Stimulated activated naive CD4-positive, alpha-beta T cell (primary cell): Measurements from ENCODE around the gene CPNE4.
"Not testable (repeated sequence)": the region's sequence is repeated elsewhere in the genome, so short reads cannot be mapped to it uniquely, and the experiment has no call there.

ENCODE experiments used
- DNase-seq, 6 experiments: peaks; one replicate each; lab custom pipeline; 2025; lab: John Stamatoyannopoulos, UW

CPNE4 gene

DNA sequence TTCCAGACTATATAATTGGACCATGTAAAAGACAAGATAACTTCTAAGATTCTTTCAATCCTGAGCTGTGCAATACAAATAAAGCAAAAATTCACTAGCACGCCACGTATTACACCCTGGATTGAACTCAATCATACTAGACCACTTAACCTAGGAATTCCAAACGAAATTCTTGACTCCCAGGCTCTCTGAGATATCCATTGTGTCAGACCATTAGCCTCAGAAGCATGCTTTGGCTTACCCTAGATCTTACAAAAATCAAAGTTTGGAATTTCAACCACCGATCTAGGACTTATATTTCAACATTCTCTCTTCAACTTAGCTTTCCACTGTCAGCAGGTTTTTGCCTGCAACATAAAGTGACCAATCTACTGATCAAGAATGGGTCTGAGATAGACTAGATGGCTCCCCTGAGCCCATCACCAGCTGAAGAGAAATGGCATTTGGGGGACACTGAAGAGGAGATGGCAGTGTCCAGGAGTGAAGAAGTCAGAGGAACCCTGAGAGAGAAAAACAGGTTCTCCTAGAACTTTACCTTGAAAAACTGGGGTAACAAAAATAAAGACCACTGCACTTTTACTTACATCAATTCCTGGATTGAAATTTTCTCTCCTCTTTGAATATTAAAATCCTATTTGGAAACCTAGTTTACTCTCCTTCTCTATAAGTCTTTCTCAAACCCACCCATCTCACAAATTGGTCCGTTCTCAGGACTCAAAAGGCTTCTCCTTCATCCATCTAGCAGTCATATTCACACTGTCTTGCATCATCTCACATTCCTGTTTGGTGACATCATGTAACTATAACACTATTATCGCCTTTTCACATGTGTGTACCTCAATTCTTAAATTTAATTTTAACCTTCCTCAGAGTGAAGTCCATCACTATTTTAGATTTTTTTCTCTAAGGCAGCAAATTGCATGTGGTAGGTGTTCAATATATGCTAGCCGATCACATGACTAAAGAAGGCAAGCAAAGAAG is 18.5 kb downstream of the CPNE4 start:
- DNase-seq = peak in 3 of 6 experiments; percentile 13 to 58 (median 43)

DNA sequence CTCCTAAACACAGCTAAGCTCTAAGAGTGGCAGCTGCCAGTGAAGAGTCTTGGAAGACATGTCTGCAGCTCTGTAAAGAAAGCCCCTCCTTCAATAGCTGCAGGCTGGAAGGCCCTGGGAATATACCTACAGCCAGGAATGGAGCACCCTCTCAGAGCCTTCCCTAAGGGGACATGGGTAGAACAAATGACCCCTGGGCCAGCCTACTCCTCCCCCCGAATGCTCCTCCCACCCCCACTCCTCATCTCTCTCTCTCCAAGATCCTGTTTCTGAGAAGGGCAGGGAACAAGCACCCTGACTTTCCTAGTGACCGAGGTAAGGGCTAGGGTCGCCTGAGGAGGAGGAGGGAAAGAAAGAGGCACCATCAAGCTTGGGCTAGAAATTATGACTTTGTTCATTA is 20.7 kb downstream of the CPNE4 start:
- no peak for DNase-seq

DNA sequence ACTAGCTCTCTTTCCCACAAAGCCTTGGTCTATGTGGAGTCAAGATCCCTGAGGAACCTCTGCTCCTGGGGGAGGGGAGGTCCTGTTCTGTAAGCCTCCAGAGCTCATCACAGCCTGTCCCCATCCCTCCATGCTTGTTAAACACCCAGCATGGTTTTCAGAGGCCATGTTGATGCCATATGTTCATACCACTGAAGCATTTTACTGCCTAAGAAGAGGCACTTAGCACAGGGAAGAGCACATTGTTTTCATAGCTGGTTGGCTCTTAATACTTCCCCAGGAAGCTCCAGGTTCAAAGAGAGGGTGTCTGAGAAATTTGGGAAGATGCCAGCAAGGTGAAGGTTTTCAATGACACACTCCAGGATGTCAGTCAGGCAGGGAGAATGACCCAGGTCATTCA is 25.6 kb downstream of the CPNE4 start:
- DNase-seq = no peak

DNA sequence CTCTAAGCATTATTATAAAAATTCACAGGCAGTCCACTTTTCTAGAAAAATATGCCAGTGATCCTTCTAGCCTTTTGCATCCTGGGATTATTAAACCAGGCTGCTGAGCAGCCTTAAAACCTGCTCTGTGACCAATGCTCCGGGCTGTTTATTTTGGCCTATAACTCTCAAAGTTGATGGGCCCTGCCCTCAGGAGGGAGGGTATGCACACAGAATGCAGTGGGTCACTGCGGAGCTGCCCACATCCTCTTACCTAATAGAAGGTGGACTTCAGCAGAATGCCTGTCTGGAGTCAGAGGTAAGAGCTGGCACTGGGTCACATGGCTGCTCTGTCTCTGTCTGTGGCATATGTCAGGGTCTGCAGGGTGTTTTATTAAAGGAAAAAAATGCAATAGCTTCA is 26.0 kb downstream of the CPNE4 start:
- DNase-seq = no peak

DNA sequence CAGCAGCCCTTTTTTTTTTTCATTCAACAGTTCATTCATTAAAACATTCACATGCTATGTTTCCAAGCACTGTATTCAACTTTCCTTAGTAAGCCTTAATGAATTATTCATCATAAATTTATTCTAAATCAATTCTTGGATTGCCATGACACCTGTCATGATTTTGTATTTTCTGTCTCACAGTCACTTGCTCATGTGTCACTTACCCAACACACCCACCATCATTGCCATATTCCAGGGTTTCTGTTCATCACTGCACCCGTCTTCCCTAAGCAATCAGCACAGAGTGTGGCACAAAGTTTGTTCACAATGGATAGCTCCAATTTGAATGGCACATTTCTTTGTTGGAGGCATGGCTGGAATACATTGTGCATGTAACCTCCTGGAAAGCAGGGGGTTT is 27.2 kb downstream of the CPNE4 start:
- DNase-seq = no peak

DNA sequence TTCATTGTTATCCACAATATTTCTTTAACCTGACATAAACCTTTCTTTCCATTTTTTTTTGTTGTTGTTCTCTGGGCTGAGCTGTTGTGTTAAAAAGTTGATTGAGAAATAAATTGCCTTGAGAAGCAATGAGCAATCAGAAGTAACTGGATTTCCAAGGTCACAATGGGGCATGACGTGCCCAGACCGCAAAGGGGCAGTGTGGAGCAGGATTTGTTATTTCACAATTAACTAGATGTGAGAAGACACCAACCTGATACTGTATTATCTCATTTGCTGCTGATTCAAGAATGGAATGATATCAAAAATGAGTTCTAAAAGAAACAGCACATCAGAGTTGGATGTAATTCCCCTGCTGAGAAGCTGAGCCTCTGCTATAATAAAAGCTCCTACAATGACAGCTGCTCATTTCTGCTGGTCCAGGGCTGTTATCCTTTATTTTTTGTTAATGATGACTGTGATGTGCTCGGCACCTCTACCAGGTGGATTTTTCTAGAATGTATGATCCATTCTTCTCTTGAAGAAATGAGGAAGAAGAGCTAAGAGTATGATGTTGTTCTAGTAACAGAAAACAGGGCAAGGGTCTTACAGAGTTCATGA is 28.1 kb downstream of the CPNE4 start:
- no peak for DNase-seq

DNA sequence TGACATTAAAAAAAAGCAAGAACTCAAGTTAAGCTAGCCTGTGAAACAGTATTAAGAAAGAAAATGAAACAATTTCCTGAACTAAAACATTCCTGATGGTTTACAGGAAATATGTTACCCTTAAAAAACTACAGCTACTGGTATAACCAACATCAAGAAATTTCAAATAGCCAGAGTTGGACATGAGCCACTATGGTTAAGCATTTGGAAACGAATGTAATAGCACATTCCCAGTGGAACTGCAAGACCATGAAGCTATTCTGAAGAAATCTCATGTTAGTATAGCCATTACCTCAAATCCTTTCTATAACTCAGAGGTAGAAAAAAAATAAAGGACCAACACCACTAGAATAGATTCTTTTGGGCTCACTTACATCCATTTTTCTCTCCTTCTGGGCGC is 30.2 kb downstream of the CPNE4 start:
- DNase-seq = no peak

DNA sequence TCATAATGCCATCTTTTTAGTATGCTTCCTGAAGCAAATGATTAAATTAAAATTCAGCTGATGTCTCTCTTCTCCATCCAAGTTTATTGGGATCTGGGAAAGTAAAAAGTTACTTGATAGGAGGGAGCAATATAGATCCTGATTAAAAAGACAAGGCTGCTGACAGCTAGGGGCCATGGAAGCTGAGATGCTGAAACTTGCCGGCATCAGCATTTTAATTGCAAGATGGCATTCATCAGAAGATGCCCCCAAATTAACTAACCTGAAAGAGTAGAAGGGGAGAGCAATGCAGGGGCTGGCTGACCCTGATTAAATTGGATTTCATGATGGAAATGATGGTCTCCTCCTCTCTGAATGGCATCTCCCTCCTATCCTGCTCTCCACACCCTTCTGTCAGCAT is 31.1 kb downstream of the CPNE4 start:
- no peak for DNase-seq

DNA sequence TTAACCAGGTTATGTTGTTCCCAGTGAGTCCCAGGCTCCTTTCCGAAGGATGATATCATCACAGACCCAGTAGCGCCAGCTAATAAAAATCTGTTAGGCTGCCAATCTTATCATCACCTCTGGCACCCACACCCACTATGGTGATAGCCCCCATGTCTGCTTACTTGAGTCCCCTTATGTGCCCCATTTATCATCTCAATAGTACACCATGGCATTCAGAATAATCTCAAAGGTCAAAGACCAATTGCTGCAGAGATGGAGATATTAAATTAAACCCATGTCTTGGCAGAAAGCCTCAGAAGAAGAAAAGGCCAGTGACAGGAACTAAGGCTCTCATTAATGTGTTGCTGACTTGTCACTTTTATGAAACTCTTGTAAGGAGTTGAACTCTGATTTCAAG is 32.8 kb downstream of the CPNE4 start:
- no peak for DNase-seq

DNA sequence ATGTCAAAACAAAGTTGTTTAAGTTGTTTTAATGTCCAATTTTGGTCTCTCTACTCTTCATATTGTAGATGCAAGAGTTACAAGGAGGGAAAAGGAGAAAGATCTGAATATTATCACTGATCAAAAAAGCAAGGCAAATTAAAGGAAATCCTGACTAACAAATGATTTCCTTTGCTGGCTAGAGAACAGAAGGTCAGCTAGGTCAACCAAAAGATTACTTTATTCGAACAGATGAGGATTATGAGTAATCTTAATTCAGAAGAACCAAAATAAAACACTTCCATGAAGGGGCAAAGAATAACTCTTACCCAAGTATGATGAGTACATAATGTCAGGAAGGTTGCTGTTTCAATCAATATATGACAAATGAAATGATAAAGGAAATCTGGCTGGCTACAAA is 33.8 kb downstream of the CPNE4 start:
- DNase-seq = no peak

DNA sequence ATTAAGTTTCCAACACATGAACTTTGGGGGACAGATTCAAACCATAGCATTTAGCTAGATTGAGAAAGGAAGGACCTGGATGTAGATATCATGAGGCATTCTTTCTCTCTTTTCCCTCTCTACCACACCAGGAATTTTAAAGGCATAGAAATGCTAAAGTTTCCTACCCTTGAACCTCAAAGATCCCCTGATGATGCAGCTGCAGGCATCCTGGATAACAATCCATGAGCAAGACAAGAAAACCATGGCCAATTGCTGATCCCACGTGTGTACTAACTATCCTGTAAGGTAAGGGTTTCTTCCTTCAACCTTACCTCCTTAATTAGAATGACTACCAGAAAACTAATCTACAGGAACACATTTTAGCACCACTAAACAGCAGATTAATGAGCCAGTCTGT is 36.8 kb downstream of the CPNE4 start:
- DNase-seq = no peak

DNA sequence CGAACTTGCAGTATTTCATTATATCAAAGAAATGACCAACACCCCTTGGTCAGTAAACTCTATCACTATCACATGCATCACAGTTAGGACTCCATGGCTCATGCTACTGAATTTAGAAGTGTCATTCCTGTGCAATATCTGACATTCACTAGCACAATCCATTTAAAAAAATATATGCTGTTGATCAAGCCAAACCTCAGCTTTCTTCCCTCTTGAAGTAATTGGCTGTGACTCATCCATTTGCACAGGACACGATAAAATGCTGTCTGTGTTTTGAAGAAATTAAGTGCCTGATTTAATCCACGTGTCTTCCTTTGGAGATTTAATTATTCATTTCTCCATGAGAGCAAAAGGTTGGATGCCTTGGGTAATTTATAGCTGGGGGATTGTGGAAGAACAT is 38.9 kb downstream of the CPNE4 start:
- no peak for DNase-seq

DNA sequence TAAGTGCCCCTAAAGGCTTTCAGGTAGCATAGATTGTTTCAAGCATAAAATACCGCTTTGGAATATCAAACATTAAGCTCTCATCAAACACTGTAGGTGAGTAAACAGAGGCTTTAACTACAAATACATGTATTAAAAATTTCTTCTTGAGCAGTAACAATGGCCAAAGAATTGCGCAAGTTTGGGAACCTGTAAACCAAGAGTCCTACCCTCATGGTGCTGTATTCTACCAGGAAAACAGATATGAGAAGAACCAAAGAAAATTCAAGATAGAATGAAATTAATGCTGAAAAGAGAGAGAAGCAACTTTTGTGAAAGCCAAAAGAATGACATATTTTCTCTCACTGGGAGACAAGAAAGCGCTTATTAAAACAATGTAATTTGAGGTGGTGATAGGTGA is 45.5 kb downstream of the CPNE4 start:
- no peak for DNase-seq

DNA sequence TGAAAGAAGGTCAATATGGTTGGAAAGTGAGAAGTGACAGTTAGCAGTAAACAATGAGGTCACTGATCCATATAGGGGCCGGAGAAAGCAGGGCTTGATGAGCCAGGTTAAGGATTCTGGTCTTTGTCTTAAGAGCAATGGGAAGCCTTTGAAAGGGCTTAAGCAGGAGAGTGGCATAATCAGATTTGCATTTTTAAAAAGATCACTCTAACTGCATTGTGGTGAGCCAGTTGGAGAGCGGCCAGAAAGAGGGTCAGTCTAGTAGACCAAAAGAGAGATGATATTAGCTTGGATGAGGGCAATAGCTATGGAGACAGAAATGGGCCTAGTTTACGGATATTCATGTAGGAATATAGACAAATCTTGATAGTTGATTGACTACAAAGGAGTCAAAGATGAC is 46.6 kb downstream of the CPNE4 start:
- DNase-seq = no peak

DNA sequence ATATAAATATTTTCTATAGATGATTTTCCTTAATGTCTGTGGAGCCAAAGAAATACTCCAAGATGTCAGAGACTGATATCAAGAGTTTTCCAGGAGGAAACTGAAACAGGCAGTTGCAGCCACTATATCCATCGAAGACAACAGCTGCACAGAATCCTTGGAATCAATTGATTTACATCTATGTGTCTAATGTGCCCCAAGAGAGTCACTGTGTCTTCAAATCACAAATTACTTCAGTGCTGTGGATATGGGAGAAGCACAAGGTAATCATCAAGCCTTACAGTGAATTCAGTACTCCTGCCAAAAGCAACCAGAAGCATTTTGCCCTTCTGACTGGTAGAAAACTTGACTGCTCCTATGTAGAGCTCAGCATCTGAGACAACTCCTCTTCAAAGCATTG is 51.1 kb downstream of the CPNE4 start:
- no peak for DNase-seq

DNA sequence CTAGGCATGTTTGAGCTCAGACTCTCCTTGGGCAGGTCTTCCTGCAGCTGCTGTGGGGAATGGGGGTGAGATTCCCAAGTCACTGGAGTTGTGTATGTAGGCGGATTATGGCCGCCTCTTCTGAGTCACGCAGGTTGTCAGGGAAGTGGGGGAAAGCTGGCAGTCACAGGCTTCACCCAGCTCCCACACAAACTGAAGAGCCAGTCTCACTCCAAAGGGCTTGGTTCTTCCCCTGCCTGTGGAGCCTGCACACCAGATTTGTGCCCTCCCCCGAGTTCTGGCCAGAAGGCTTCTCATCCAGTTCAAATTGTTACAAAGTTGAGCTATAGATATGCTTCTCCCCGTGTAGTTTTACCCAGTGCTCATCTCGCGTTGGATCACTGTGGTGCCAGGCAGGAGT is 53.5 kb downstream of the CPNE4 start:
- no peak for DNase-seq

DNA sequence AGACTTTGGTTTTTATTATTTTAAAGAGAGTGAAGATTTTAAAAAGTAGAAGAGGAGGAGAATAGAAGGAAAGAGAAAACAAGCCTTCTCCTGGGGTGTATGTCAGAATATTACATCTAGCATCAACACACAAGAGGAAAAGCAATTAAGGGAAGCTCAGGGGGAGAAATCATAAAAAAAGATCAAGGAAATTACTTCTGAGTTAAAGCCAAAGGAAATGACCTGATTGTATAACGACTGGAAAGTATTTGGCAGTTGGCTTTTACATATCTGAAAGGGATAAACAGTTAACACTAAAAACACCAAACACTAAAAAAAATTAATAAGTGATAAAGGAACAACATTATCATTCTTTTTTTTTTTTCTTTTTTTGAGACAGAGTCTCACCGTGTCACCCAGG is 58.4 kb downstream of the CPNE4 start:
- no peak for DNase-seq

DNA sequence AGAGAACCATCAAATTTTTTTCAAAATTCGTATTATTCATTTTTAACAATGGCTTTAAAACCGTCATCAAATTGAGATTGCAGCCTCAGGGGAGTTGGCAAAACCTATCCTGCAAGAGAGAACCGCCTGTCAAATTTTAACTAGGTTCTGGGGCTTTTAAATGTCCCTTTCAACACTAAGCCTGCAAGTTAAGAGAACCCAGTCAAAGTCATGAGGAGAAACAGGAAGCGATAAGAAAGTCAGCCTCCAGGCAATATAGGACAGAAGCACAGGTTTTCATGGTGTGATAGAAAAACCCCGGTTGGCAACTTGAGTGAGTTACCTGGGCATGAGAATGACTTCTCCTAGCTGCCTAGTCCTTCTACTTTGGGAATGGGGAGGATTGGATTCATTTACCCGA is 59.8 kb downstream of the CPNE4 start:
- no peak for DNase-seq

DNA sequence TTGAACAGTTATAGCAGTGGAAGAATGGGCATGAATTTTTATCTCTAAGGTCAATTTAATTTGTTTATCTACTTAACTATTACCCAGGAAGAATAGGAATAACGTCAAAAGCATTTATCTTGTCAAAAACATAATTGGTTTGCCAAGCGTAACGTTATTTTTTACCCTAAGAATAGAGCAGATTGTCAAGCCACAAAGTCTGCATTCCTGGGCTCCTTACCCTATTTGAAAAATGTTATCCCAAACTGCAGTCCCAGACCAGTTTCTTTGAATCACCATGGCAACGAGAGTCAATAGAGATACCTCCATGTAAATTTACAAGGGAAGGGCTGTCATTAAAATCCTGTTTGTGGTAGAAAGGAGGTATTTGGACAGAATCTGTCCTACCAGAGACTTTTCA is 61.1 kb downstream of the CPNE4 start:
- DNase-seq = no peak

DNA sequence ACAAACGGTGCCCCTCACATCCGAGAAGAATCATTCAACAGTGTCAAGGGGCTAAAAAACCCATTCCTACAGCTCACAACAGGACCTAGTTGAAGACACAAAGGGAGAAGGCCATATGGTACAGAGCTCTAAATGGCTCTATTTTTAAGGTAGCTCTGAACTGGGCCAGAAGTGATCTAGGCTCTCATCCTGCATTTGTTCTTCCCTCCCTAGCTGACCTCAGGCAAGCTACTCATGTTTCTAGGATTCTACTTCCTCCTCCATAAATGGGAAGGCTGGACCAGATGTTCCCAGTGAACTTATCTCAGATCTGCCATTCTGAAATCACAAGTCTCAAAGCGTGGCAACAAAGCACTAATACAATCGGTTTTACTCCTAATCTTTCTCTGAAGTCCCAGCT is 62.3 kb downstream of the CPNE4 start:
- DNase-seq = no peak

DNA sequence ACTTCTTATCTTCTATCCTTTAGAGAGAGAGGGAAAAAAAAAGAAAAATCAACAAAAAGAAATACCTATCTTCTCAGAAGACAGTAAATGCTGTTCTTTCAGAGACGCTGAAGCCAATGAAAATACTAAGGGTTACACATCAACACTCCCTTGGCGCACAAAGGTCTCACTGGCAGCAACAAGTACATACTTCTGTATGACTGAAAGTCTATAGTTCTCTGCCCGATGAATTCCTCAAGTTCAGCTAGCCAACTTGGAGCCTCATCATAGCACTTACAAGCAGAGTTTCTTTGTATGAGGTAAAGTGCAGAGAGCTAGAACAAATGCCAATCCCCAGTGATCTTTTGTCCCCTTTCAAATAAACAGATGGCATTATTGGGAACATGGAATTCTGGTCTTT is 62.7 kb downstream of the CPNE4 start:
- no peak for DNase-seq

DNA sequence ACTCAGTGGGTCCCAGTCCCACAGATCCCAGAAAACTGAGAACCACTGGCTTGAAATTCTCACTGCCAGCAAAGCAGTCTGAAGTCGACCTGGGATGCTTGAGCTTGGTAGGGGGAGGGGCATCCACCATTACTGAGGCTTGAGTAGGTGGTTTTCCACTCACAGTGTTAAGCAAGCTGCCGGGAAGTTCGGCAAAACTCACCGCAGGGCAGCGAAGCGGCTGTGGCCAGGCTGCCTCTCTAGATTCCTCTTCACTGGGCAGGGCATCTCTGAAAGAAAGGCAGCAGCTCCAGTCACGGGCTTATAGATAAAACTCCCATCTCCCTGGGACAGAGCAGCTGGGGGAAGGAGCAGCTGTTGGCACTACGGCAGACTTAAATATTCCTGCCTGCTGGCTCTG is 71.4 kb downstream of the CPNE4 start:
- DNase-seq = not testable (repeated sequence)

DNA sequence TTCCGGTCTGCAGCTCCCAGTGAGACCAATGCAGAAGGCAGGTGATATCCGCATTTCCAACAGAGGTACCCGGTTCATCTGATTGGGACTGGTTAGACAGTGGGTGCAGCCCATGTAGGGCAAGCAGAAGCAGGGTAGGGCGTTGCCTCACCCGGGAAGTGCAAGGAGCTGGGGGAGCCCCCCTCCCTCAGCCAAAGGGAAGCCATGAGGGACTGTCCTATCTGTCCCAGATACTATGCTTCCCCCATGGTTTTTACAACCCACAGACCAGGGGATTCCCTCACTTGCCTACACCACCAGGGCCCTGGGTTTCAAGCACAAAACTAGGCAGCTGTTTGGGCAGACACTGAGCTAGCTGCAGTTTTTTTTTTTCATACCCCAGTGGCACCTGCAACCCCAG is 71.8 kb downstream of the CPNE4 start:
- DNase-seq = no peak

DNA sequence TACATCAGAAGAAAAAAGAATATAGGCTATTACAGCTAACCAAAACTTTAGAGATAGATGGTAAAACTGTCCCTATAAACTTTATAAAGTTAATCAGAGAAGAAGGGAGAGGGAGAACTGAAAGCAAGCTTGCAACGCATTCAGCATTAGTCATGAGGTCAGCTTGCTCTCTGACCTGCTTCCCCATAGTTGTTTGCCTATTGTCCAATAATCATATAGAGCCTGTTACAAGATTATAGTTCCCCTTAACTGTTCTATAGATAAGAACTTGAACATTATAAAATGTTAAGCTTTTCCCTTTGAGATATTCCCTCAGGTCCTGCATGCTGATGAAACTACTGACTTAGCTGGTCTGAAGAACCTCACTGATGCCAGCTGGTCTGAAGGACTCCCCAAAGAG is 74.5 kb downstream of the CPNE4 start:
- DNase-seq = no peak
